HL-60 (cell line): ENCODE results near the gene OR4C45.

ENCODE experiments used
- GABPA ChIP-seq: IDR thresholded peaks from 2 replicates; pipeline ENCODE4 v1.6.1; 2012; ENCODE audit warnings: low read depth
- POLR2AphosphoS5 ChIP-seq: IDR thresholded peaks from 2 replicates; pipeline ENCODE4 v1.6.1; 2012; ENCODE audit warnings: low read depth
- REST ChIP-seq: IDR thresholded peaks from 2 replicates; pipeline ENCODE4 v1.6.1; 2012; ENCODE audit warnings: low read depth; ENCODE audit not compliant: insufficient replicate concordance
- TF ChIP-seq, protein P1 (sequence below): IDR thresholded peaks from one replicate; pipeline ENCODE4 v1.5.1; 2011; ENCODE audit warnings: low read length, control low read depth, inconsistent platforms; ENCODE audit not compliant: insufficient read depth

- TF ChIP-seq, protein P1, sequence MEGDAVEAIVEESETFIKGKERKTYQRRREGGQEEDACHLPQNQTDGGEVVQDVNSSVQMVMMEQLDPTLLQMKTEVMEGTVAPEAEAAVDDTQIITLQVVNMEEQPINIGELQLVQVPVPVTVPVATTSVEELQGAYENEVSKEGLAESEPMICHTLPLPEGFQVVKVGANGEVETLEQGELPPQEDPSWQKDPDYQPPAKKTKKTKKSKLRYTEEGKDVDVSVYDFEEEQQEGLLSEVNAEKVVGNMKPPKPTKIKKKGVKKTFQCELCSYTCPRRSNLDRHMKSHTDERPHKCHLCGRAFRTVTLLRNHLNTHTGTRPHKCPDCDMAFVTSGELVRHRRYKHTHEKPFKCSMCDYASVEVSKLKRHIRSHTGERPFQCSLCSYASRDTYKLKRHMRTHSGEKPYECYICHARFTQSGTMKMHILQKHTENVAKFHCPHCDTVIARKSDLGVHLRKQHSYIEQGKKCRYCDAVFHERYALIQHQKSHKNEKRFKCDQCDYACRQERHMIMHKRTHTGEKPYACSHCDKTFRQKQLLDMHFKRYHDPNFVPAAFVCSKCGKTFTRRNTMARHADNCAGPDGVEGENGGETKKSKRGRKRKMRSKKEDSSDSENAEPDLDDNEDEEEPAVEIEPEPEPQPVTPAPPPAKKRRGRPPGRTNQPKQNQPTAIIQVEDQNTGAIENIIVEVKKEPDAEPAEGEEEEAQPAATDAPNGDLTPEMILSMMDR, result no peak
- TF ChIP-seq POLR2AphosphoS5 (peak; percentile 40; the same call in 1 of the 2 replicates), REST (no peak), GABPA (peak; percentile 27; the same call in 1 of the 2 replicates)
These were observed 43.2 kb downstream of the OR4C45 start for GRCh38 chr11:50075856-50076255.
